ENCODE measurements around the gene TUT7.

The TUT7 gene

GRCh38 chr9:86262492-86262891 is 91.7 kb downstream of the TUT7 start:
- no peak overlapping the region for H3K4me3 ChIP-seq (ENCODE audit: low read depth, low read length)
- TF ChIP-seq ZNF398 (tag by site-specific recombination; IDR thresholded peaks at IDR 0.05) (no peak), ZNF433 (tag by site-specific recombination; IDR thresholded peaks at IDR 0.05; ENCODE audit: low read depth) (no peak), TRIM28 (IDR thresholded peaks at IDR 0.05; ENCODE audit: borderline replicate concordance, low read length) (no peak), ZNF184 (tag by site-specific recombination; IDR thresholded peaks at IDR 0.05) (no peak), ZNF585B (tag by site-specific recombination; IDR thresholded peaks at IDR 0.05) (no peak), AEBP2 (tag by site-specific recombination; IDR thresholded peaks at IDR 0.05; ENCODE audit: borderline replicate concordance) (no peak), ZNF561 (tag by site-specific recombination; IDR thresholded peaks at IDR 0.05; ENCODE audit: borderline replicate concordance) (no peak), ZNF488 (tag by site-specific recombination; IDR thresholded peaks at IDR 0.05) (no peak), BCL11A (tag by site-specific recombination; IDR thresholded peaks at IDR 0.05; ENCODE audit: low read depth) (no peak)
- no peaks in the 10 kb centered on the region for H3K9me3 ChIP-seq (ENCODE audit: control insufficient read depth, insufficient read depth, low read depth, low read length)
- POLR2A ChIA-PET = no interaction called here
- peaks cover under 1 to 36% of the 10 kb centered on the region in 2 experiments; a peak in 2 of 3 replicates for H3K36me3 ChIP-seq (ENCODE audit: control insufficient read depth in 2 of 2, insufficient read depth in 1 of 2, low read length in 2 of 2)
- H3K4me1 ChIP-seq (ENCODE audit: control insufficient read depth, insufficient read depth, low read length) = no peaks in the 10 kb centered on the region
- CTCF ChIA-PET = no interaction called here
- H3K27ac ChIP-seq (ENCODE audit: extremely low read depth, low read depth, low read length) = no peak overlapping the region

- Histone ChIP-seq H3K4me1 (ENCODE audit: control insufficient read depth, insufficient read depth, low read length) (no peaks in the 10 kb centered on the region), H3K4me3 (ENCODE audit: low read depth, low read length) (no peak within 1 kb of the TSS), H3K27ac (ENCODE audit: extremely low read depth, low read depth, low read length) (no peak within 1 kb of the TSS), H3K9me3 (ENCODE audit: control insufficient read depth, insufficient read depth, low read depth, low read length) (no peaks in the 10 kb centered on the region), H3K36me3 (ENCODE audit: control insufficient read depth in 2 of 2, insufficient read depth in 1 of 2, low read length in 2 of 2) (peaks cover 0 to 21% of the 10 kb centered on the region in 2 experiments; a peak in 1 of 3 replicates)
- no peak for TF ChIP-seq ZSCAN16 (tag by site-specific recombination; IDR thresholded peaks at IDR 0.05)
- no peak for TF ChIP-seq SP7 (tag by site-specific recombination; IDR thresholded peaks at IDR 0.05)
- TF ChIP-seq ZNF175 (tag by site-specific recombination; IDR thresholded peaks at IDR 0.05) = no peak
- no peak for TF ChIP-seq ZNF677 (tag by site-specific recombination; IDR thresholded peaks at IDR 0.05)
- no peak for TF ChIP-seq ZNF792 (tag by site-specific recombination; IDR thresholded peaks at IDR 0.05)
- no peak for TF ChIP-seq ZBTB21 (tag by site-specific recombination; IDR thresholded peaks at IDR 0.05)
- CTCF ChIA-PET = interaction anchor here (0.6 to 1.0 kb wide), 2 partner anchors 17 to 359 kb away, joined by 3 read pairs; no protein-coding TSS in a partner anchor
- POLR2A ChIA-PET = no interaction called here
Measured at GRCh38 chr9:86259557-86259956, 94.7 kb downstream of the TUT7 start, which contains the start of gene C9orf153. Gene C9orf153 (minus strand): TSS chr9:86259657. CDS start chr9:86229603, 30,054 bp downstream.

- TF ChIP-seq ZNF548 (tag by site-specific recombination; IDR thresholded peaks at IDR 0.05) = no peak
- TF ChIP-seq ZSCAN18 (tag by site-specific recombination; IDR thresholded peaks at IDR 0.05) = no peak
- TF ChIP-seq IKZF3 (tag by site-specific recombination; IDR thresholded peaks at IDR 0.05) = no peak
- no peak for TF ChIP-seq ZNF670 (tag by site-specific recombination; IDR thresholded peaks at IDR 0.05; ENCODE audit: low read depth)
- TF ChIP-seq ZNF785 (tag by site-specific recombination; IDR thresholded peaks at IDR 0.05) = no peak
- no peak for TF ChIP-seq KLF10 (tag by site-specific recombination; IDR thresholded peaks at IDR 0.05)
- TF ChIP-seq ZNF645 (tag by site-specific recombination; IDR thresholded peaks at IDR 0.05) = no peak
- no peak for TF ChIP-seq ZFP37 (tag by site-specific recombination; IDR thresholded peaks at IDR 0.05)
- H3K4me1 ChIP-seq (ENCODE audit: control insufficient read depth, insufficient read depth, low read length) = no peaks in the 10 kb centered on the region
- CTCF ChIA-PET = interaction anchor here (0.6 to 3.3 kb wide), 2 partner anchors 10 to 184 kb away, joined by 3 to 10 read pairs; no protein-coding TSS in a partner anchor
- peaks cover 0 to 3% of the 10 kb centered on the region in 2 experiments; a peak in 1 of 3 replicates for H3K36me3 ChIP-seq (ENCODE audit: control insufficient read depth in 2 of 2, insufficient read depth in 1 of 2, low read length in 2 of 2)
- H3K4me3 ChIP-seq (ENCODE audit: low read depth, low read length) = no peak overlapping the region
- POLR2A ChIA-PET = interaction anchor here (0.7 to 1.6 kb wide), 2 partner anchors 25 to 690 kb away, joined by 6 to 7 read pairs; partner anchors contain the start of gene ISCA1
- H3K27ac ChIP-seq (ENCODE audit: extremely low read depth, low read depth, low read length) = no peak overlapping the region
- H3K9me3 ChIP-seq (ENCODE audit: control insufficient read depth, insufficient read depth, low read depth, low read length) = no peaks in the 10 kb centered on the region
Measured at GRCh38 chr9:86257391-86257790, 96.8 kb downstream of the TUT7 start.
